Measurements from ENCODE around the gene FBXL4. TPM values are rescaled to one million over a fixed set of nuclear protein-coding genes. Genes with fewer than 3 reads are reported as not detected.
"Not testable (repeated sequence)": the region's sequence is repeated elsewhere in the genome, so short reads cannot be mapped to it uniquely, and the experiment has no call there.

FBXL4 gene
- polyA plus RNA-seq, 1 donor: 8.3 TPM

- DNase-seq: no peak
Measured at GRCh38 chr6:98945311-98946115, 2.2 kb downstream of the FBXL4 start.

- no peak for DNase-seq
Measured at GRCh38 chr6:98944598-98945081, 3.1 kb downstream of the FBXL4 start.

GRCh38 chr6:98944168-98944567 is 3.6 kb downstream of the FBXL4 start:
- no peak for DNase-seq

- no peak for DNase-seq
Measured at GRCh38 chr6:98942263-98942803, 5.4 kb downstream of the FBXL4 start.

- DNase-seq: no peak
Measured at GRCh38 chr6:98941319-98941718, 6.4 kb downstream of the FBXL4 start.

GRCh38 chr6:98937351-98937750 is 10.4 kb downstream of the FBXL4 start:
- DNase-seq: no peak

GRCh38 chr6:98932381-98932780 is 15.4 kb downstream of the FBXL4 start:
- DNase-seq: no peak

GRCh38 chr6:98931696-98932095 is 16.1 kb downstream of the FBXL4 start:
- DNase-seq: no peak

- DNase-seq: no peak
Measured at GRCh38 chr6:98929498-98930060, 18.2 kb downstream of the FBXL4 start.

- no peak for DNase-seq
Measured at GRCh38 chr6:98928688-98929087, 19.1 kb downstream of the FBXL4 start.

GRCh38 chr6:98927534-98927933 is 20.2 kb downstream of the FBXL4 start:
- DNase-seq: no peak

- no peak for DNase-seq
Measured at GRCh38 chr6:98925831-98926230, 21.9 kb downstream of the FBXL4 start.

- DNase-seq: no peak
Measured at GRCh38 chr6:98924647-98925046, 23.1 kb downstream of the FBXL4 start.

GRCh38 chr6:98920904-98921431 is 26.8 kb downstream of the FBXL4 start:
- no peak for DNase-seq

GRCh38 chr6:98910946-98911345 is 36.8 kb downstream of the FBXL4 start:
- DNase-seq: not testable (repeated sequence)

GRCh38 chr6:98909236-98909635 is 38.5 kb downstream of the FBXL4 start:
- DNase-seq: no peak

- DNase-seq: not testable (repeated sequence)
Measured at GRCh38 chr6:98906342-98906741, 41.4 kb downstream of the FBXL4 start.

GRCh38 chr6:98905759-98906158 is 42.0 kb downstream of the FBXL4 start:
- no peak for DNase-seq

- DNase-seq: no peak
Measured at GRCh38 chr6:98904096-98904495, 43.6 kb downstream of the FBXL4 start.

GRCh38 chr6:98900706-98901105 is 47.0 kb downstream of the FBXL4 start:
- no peak for DNase-seq

- no peak for DNase-seq
Measured at GRCh38 chr6:98894810-98895209, 52.9 kb downstream of the FBXL4 start.

- no peak for DNase-seq
Measured at GRCh38 chr6:98887650-98888049, 60.1 kb downstream of the FBXL4 start.

- no peak for DNase-seq
Measured at GRCh38 chr6:98885330-98885729, 62.4 kb downstream of the FBXL4 start.

GRCh38 chr6:98880486-98880885 is 67.3 kb downstream of the FBXL4 start:
- no peak for DNase-seq

Measured in hindlimb muscle (tissue), 1 donor.